NCI-H1105 treated with DMSO at 0.1 percent for 48 hours (cell line): ENCODE results near the gene RBFOX2.

ENCODE experiments used
- DNase-seq: peaks from one replicate; lab custom pipeline; 2025; lab: John Stamatoyannopoulos, UW

RBFOX2 gene

DNA sequence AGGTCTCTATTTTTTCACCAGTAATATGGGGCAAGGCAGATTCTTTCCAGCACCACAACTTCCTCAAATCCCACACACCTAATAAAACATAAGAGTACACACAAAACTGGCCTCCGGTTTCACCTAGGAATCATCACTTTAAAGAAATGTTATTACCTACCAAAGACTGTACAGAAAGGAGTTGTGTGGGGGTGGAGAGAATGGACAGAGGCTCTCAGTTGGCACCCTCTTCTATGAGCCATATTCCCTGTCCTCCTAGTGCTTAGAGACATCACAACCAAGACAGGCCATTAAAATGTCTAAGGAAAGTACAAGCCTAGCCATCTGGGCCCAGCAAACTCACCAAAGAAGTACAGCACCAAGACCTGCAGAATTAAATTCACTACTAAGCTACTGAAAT, 56.1 kb downstream of the RBFOX2 start:
- no peak for DNase-seq

DNA sequence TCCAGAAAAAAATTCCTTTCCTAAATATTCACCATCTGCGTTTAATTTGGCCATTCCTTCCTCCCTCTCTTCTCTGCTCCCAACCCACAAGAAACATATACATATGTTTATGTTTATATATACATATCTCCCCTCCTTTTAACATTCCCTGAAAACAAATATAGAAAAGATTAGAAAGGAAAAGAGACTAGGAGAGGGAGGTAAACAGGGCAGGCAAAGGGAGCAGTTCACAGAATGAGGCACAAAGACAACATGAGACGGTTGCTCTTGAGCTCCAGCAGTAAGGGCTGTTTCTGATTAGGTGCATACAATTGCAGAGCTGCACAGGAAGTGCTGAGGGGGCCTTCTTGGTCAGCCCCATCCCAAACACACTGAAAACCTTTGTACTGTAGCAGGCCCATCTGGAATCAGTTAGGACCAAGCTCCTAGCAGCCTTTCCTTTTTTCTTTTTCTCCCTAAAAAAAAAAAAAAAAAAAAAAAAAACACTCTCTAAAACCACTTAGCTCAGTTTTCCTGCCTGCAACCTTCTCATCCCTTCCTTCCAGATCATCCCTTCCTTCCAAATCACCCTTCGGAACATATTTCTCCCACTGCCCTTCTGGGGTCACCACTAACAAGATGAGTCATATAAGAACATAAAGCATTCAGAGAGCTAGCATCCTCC, 57.0 kb downstream of the RBFOX2 start:
- no peak for DNase-seq

DNA sequence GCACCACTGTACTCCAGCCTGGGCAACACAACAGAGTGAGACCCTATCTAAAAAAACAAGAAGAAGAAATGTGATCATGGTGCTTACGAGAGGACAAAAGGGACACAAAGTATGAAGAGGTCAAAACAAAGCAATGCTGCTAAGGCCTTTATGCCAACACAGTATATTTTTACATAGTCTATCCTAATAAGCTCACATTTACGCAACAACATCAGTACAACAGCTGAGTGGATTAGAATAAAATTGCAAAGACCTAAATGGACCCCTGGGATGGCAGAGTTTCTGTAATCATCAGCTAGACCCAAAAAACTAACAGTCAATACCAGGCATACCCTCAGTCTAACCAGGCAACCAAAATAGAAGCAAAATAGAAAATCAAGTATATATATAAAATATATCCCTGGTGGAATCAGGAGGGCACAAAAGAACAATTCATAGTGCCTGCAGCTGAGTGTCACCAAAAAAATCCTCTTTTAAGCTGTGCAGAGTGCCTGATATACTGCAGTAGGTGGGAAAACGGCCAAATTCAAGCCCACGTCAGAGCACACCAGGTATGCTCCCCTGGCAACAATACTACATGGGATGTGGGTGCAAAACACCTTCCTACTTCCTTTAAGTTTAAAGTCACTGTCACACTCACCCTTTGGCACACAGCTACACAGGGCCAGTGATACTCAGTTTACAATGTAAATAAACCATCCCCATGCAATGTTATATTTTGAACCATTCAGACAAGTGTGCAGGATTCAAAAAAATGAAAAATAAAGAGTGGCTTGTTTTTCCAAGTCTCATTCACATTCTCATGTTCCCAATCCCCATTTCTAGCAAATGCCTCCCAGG, 57.8 kb downstream of the RBFOX2 start:
- no peak for DNase-seq

DNA sequence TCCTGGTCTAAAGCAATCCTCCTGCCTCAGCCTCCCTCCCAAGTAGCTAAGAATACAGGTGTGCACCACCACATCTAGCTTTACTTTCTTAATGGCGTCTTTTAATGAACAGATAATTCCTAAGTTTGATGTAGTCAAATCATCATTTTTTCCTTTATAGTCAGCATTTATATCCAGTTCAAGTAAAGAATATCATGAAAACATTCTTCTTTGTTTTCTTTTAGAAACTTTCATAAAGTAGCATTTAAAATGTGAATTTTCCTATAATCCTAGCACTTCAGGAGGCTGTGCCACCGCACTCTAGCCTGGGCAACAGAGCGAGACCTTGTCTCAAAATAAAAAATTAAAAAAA, 61.6 kb downstream of the RBFOX2 start:
- no peak for DNase-seq

- DNase-seq = no peak
These were observed 62.1 kb downstream of the RBFOX2 start for GRCh38 chr22:35966314-35967045.

GRCh38 chr22:35963237-35963810, 65.3 kb downstream of the RBFOX2 start:
- no peak for DNase-seq

DNA sequence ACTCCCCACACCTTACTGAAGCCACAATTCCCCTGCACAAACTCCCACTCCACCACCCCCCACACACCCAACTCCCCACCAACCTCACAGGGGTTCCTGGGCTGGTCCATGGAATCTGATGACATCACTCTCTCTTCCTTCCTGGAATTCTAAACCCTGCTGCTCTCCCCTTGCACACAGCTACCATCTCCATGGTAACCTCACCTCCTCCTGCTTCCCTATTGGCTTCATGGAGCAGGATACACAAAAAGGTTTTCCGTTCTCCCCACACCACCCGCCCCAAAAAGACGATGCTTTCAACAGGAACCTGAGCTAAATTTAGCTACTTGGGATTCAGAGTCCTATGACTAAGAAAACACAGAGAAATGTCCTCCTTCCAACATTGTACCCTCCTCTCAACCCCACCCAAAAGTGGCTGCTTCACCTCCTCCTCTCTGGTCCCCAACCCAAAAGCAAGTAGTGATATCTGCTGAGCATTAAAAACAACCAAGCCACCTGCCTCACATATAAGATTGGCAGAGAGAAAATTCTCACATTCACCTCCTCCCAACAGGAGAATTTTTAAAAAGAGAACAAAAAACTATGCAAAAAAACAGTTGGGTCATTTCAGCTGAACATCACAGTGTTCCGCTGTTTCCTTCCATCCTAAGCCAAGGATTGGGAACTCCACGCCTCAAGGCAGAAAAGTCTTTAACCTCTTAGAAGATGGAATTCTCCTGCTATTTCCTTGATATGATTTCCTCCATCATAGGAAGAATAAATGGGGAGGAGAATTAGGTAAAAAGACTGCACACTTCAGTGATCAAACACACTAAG, 66.9 kb downstream of the RBFOX2 start:
- DNase-seq = peak; percentile 26

GRCh38 chr22:35960854-35961253, 67.8 kb downstream of the RBFOX2 start:
- DNase-seq = no peak

- peak; percentile 94 for DNase-seq
These were observed 69.4 kb downstream of the RBFOX2 start for GRCh38 chr22:35959121-35959800.

GRCh38 chr22:35958334-35958733, 70.3 kb downstream of the RBFOX2 start:
- DNase-seq = no peak

DNA sequence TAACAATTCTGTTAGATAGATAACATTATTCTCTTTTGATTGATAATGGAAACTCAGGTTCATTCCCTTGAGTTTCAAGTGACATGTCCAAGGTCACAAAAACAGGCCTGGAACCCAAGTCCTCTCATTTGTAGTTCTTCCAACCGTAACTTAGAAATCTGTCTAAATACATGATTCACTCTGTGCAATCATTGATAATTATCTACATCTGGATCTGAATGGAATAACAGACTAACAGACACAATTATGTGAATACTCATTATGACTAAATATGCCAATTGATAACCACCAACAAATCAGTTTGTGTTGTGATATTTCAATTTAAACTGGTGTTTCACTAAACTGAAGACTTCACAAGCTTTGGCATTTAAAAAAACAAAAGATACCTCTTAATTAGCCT, 71.0 kb downstream of the RBFOX2 start:
- no peak for DNase-seq

DNA sequence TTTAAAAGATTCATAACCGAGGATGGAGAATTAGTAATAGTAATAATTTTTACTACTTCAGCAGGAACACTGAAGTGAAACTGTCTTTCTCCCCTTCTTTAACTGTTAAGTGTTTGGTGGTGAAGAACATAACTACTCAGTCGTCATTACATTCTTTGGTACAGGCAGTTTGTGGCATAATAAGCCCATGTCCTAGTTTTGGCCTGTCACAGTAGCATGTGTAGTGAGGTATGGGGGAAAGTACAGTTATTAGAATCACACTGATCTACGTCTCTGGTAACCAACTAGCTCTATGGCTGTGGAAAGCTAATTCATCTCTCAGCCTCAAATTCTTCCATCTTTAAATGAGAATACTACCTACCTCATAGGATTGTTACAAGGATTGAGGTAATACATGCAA, 71.8 kb downstream of the RBFOX2 start:
- DNase-seq = no peak

DNA sequence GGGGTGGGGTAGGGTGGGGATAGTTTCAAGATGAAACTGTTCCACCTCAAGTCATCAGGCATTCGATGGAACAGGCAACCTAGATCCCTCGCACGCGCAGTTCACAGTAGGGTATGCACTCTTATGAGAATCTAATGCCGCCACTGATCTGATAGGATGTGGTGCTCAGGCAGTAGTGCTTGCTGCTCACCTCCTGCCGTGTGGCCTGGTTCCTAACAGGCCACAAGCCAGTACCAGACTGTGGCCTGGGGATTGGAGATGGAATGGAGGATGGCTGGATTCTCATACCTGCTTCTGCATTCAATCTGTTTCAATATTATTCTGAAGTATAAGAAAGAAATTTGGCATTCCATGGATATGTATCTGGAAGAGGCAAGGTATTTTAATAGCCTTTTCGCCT, 73.1 kb downstream of the RBFOX2 start:
- no peak for DNase-seq

GRCh38 chr22:35952576-35952975, 76.0 kb downstream of the RBFOX2 start:
- no peak for DNase-seq

DNA sequence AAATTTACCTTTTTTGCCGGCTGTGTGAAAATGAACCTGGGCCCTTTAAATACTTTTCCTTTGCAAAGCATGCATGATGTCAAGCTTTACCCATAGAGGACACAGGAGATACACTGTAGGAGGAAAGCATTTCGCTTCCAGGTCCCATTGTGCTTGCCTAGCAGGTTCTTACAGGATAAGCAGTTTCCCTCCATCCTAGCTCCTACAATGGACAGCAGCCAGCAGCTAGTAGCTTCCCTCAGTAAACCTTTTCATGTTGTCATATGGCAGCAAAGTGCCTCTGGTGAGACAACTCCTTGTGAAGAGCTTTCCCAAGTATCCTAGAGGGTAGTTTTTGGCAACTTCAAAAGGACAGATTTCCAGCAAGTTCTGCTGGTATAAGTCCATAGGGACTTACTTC, 78.4 kb downstream of the RBFOX2 start:
- DNase-seq = no peak

DNA sequence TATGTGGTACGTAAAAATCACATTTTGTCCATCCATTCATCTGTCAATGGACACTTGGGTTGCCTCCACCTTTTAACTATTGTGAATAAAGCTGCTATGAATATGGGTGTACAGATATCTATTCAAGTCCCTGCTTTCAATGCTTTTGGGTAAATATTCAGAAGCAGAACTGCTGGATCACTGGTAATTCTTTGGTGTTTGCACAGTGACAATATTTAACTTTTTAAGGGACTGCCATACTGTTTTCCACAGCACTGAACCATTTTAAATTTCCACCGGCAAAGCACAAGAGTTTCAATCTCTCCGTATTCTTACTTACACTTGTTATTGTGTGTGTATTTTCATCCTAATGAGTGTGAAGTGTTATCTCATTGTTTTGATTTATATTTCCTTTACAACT, 79.4 kb downstream of the RBFOX2 start:
- no peak for DNase-seq

DNA sequence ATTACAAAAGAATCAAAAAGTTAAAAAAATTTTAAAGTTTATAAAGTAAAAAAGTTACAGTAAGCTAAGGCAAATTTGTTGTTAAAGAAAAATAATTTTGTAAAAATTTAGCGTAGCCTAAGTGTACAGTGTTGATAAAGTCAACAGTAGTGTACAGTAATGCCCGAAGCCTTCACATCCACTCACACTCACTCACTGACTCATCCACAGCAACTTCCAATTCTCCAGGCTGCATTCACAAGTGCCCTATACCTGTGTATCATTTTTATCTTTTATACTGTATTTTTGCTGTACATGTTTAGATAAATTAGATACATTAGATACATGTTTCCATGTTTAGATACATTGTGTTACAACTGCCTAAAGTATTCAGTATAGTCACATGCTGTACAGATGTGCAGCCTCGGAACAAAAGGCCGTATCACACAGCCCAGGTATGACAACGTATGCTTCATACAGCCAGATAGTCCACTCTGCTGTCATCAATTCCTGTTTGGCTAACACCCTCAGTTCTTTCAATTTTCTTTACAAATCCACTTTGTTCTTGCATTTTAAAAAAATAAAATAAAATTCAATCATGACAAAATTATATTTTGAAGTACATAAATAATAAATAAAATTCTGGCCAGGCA, 80.7 kb downstream of the RBFOX2 start:
- no peak for DNase-seq

GRCh38 chr22:35944458-35944857, 84.2 kb downstream of the RBFOX2 start:
- DNase-seq = no peak

DNA sequence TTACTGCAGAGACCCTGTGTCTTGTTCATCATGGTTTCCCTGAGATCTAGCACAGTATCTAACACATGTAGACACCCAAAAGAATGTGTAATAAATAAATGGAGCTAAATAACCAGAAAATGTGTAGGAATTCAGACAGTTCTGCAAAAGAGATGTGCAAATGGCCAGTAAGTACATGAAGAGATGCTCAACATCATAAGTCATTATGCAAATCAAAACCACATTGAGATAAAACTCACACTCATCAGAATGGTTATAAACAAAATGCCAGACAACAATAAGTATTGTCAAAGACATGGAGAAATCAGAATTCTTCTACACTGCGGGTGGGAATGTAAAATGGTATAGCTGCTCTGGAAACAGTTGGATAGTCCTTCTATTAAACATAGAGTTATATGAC, 88.5 kb downstream of the RBFOX2 start:
- no peak for DNase-seq

GRCh38 chr22:35938226-35938625, 90.4 kb downstream of the RBFOX2 start:
- DNase-seq = no peak

DNA sequence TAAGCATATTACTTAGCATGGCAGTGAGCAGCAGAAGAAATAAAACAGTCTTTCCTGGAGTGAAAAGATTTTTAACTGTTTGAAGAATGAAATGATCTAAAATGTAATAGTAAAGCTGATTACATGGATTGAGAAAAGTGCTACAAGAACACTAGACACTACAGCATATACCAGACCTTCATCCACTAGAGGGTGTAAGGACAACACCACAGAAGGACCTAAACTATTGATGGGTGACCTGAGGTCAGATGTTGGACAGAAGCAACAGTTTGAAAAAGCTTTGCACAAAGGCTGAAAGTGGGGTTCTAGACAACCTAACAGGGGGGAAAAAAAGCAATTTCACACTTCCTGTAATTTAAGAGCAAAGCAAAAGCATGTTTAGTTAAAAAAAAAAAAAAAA, 97.7 kb downstream of the RBFOX2 start:
- peak; percentile 61 for DNase-seq
